ENCODE results near the gene RABEP1. TPM values are rescaled to one million over a fixed set of nuclear protein-coding genes. Genes with fewer than 3 reads are reported as not detected.

The RABEP1 gene
- total and polyA plus RNA-seq, 9 of the 15 experiments (the other 6 are each of a cell fraction or from before 2014, with no cell fraction given), result 8.2 to 38.9 (median 30.3) TPM

GRCh38 chr17:5269241-5269960 is 12.7 kb upstream of the RABEP1 start:
- intact Hi-C loops (cut with micrococcal nuclease), result no loop called here
- no TSS peak for BruUV-seq (replicated peaks)
- CTCF ChIA-PET (ENCODE audit: low intra/inter-chr PET ratio), result no interaction called here
- TF ChIP-seq SIN3B (IDR thresholded peaks at IDR 0.05; ENCODE audit: low read depth) (no peak), DPF2 (IDR thresholded peaks at IDR 0.05) (no peak), CREM (IDR thresholded peaks at IDR 0.05; ENCODE audit: low read depth) (no peak), ZNF407 (IDR thresholded peaks at IDR 0.05; ENCODE audit: low read depth) (no peak), TCF7 (IDR thresholded peaks at IDR 0.05; ENCODE audit: borderline replicate concordance) (no peak), PURB (CRISPR knock-in tag; IDR thresholded peaks at IDR 0.05; ENCODE audit: low read depth) (no peak), ZNF512 (tag; IDR thresholded peaks at IDR 0.05) (no peak)

More at GRCh38 chr17:5269241-5269960, 12.7 kb upstream of the RABEP1 start:
- H3K27me3 ChIP-seq (ENCODE audit: control insufficient read depth in 2 of 2, insufficient read depth in 2 of 2, low read length in 2 of 2), result peaks cover 3 to 11% of the 10 kb centered on the region in 2 experiments; a peak in 3 of 5 replicates
- H3K9me1 ChIP-seq (ENCODE audit: control insufficient read depth, insufficient read depth, low read length), result no peaks in the 10 kb centered on the region
- no peak overlapping the region for H3K9ac ChIP-seq (ENCODE audit: insufficient read depth in 1 of 2, low read depth in 2 of 2, low read length in 2 of 2)
- in situ Hi-C loops (cut with MboI), result no loop called here
- no peaks in the 10 kb centered on the region for H4K20me1 ChIP-seq (replicated peaks; ENCODE audit: control insufficient read depth, insufficient read depth, low read length)
- H3K4me2 ChIP-seq (ENCODE audit: insufficient read depth, low read length), result no peak overlapping the region
- no peaks in the 10 kb centered on the region for H3K36me3 ChIP-seq (ENCODE audit: control insufficient read depth, insufficient read depth, low read length)
- no peaks in the 10 kb centered on the region for H3K79me2 ChIP-seq (ENCODE audit: control insufficient read depth, insufficient read depth, low read length)
- POLR2A ChIA-PET, result no interaction called here
- FAIRE-seq (no peak), ATAC-seq (no peak), DNase-seq (ENCODE audit: extremely low read depth in 1 of 4, low spot score in 3 of 4) (no peak)
- H3K27ac ChIP-seq (ENCODE audit: extremely low read depth, low read depth, low read length), result no peak overlapping the region
- no peak overlapping the region for H2AFZ ChIP-seq (ENCODE audit: low read depth, low read length)
- H3K9me3 ChIP-seq (replicated peaks; ENCODE audit: control insufficient read depth, insufficient read depth, low read depth, low read length), result no peaks in the 10 kb centered on the region; the same call in 1 of the 2 replicates
- WGBS (ENCODE audit: insufficient coverage, low coverage, missing lambda C conversion rate), result 3% methylated on average over 4 of the region's 4 CpGs
- no peaks in the 10 kb centered on the region for H3K4me1 ChIP-seq (replicated peaks in 1 of 2; ENCODE audit: control insufficient read depth in 2 of 2, insufficient read depth in 2 of 2, low read length in 2 of 2)
- H3K4me3 ChIP-seq, result no peak overlapping the region

Data from K562 (cell line).